ENCODE measurements around the gene WRAP73. TPM values are rescaled to one million over a fixed set of nuclear protein-coding genes. Genes with fewer than 3 reads are reported as not detected.

The WRAP73 gene
- total RNA-seq, 1 donor from 2014 or later, result 23.3 TPM

DNA sequence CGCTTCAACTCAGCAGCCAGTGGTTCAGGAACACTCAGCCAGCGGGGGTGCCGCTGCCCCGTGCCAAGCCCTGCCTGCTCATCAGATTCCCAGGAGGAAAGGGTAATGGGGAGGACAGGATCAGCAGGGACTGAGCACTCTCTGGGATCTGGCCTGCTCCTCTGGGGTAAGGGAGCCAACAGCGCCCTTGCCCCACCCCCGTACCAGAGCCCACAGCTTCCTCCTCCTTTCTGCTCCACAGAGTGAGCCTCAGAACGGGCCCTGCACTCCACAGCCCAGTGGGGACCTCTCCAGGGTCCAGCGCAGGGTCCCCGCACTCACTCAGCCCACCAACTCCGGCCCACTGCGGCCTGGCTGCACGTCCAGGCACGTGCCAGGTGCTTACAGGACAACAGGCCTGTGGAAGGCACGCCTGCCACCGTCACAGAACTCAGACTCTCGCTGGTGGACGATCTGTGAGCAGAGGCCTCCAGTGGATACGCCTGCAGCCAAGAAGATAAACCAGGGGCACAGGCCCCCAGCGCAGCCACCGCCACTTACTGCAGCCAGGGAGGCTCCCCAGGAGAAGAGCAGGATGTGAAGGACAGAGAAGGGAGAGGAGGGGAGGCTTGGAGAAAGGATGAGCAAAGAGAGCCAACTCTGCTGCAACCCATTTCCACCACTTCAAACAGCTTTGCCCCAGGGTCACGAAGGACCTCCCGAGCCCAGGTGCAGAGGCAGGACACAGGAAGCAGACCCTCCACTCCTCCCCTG lies 40.7 kb downstream of the WRAP73 start:
- peaks cover 5% of the 10 kb centered on the region for H3K27me3 ChIP-seq
- H3K27ac ChIP-seq, result no peak overlapping the region
- intact Hi-C loops (cut with DNase I), result no loop called here
- H3K4me1 ChIP-seq, result peaks cover 30% of the 10 kb centered on the region
- no peak overlapping the region for H3K4me3 ChIP-seq
- DNase-seq (ENCODE audit: extremely low spot score in 2 of 2), result no peak
- H3K9me3 ChIP-seq, result no peaks in the 10 kb centered on the region
- H3K36me3 ChIP-seq, result no peaks in the 10 kb centered on the region
- TF ChIP-seq POLR2AphosphoS5 (IDR thresholded peaks at IDR 0.05; ENCODE audit: insufficient read depth in 1 of 2, low read depth in 1 of 2), result no peak
- TF ChIP-seq POLR2A (IDR thresholded peaks at IDR 0.05), result no peak
- TF ChIP-seq, protein P1, sequence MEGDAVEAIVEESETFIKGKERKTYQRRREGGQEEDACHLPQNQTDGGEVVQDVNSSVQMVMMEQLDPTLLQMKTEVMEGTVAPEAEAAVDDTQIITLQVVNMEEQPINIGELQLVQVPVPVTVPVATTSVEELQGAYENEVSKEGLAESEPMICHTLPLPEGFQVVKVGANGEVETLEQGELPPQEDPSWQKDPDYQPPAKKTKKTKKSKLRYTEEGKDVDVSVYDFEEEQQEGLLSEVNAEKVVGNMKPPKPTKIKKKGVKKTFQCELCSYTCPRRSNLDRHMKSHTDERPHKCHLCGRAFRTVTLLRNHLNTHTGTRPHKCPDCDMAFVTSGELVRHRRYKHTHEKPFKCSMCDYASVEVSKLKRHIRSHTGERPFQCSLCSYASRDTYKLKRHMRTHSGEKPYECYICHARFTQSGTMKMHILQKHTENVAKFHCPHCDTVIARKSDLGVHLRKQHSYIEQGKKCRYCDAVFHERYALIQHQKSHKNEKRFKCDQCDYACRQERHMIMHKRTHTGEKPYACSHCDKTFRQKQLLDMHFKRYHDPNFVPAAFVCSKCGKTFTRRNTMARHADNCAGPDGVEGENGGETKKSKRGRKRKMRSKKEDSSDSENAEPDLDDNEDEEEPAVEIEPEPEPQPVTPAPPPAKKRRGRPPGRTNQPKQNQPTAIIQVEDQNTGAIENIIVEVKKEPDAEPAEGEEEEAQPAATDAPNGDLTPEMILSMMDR (IDR thresholded peaks at IDR 0.05), result no peak

DNA sequence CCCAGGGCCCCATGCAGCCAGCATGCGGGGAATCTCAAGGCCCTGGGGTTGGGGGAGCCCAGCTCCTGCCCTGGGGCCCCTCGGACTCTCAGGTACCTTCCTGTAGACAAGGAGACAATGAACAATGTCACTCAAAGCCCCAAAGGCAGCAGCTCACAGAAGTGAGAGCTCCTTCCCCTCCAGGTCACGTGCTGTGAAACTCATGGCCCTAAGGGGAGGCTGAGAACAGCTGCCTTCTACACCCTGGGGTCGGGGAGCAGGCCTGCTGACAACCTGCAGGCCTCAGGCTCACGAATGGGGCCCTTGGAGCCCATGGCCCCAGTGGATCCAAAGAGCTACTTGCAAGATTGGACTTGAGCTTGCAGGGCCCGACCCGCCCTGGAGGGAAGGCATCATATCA lies 41.7 kb downstream of the WRAP73 start:
- H3K9me3 ChIP-seq, result no peaks in the 10 kb centered on the region
- H3K27ac ChIP-seq, result no peak overlapping the region
- DNase-seq (ENCODE audit: extremely low spot score in 2 of 2), result no peak
- H3K27me3 ChIP-seq, result peaks cover 5% of the 10 kb centered on the region
- H3K36me3 ChIP-seq, result no peaks in the 10 kb centered on the region
- TF ChIP-seq POLR2AphosphoS5 (IDR thresholded peaks at IDR 0.05; ENCODE audit: insufficient read depth in 1 of 2, low read depth in 1 of 2), result no peak
- no peak for TF ChIP-seq POLR2A (IDR thresholded peaks at IDR 0.05)
- TF ChIP-seq, protein P1 (IDR thresholded peaks at IDR 0.05), result no peak
- H3K4me3 ChIP-seq, result no peak overlapping the region
- intact Hi-C loops (cut with DNase I), result no loop called here
- peaks cover 30% of the 10 kb centered on the region for H3K4me1 ChIP-seq

DNA sequence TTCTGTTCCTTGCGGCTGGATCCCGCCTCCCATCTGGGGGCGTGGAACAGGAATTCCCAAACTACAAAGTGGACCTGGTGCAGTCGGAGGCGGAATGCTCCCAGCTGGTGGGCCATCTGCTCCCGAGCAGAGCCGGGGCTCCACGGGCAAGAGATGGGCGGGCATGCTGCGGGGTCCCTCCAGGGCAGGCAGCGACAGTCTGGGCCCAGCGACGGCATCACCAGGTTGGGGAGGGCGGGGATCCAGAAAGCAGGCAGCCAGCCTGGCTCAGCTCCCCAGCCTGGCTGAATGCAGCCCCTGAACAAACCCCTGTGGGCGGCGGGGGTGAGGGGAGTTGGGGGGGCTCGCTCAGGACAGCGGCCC lies 42.2 kb downstream of the WRAP73 start:
- no peaks in the 10 kb centered on the region for H3K9me3 ChIP-seq
- no peaks in the 10 kb centered on the region for H3K36me3 ChIP-seq
- TF ChIP-seq POLR2A (IDR thresholded peaks at IDR 0.05), result no peak
- TF ChIP-seq POLR2AphosphoS5 (IDR thresholded peaks at IDR 0.05; ENCODE audit: insufficient read depth in 1 of 2, low read depth in 1 of 2), result no peak
- TF ChIP-seq, protein P1 (IDR thresholded peaks at IDR 0.05), result no peak
- H3K4me3 ChIP-seq, result no peak overlapping the region
- intact Hi-C loops (cut with DNase I), result no loop called here
- H3K27ac ChIP-seq, result no peak overlapping the region
- DNase-seq (ENCODE audit: extremely low spot score in 2 of 2), result no peak
- H3K4me1 ChIP-seq, result peaks cover 30% of the 10 kb centered on the region
- peaks cover 5% of the 10 kb centered on the region for H3K27me3 ChIP-seq

DNA sequence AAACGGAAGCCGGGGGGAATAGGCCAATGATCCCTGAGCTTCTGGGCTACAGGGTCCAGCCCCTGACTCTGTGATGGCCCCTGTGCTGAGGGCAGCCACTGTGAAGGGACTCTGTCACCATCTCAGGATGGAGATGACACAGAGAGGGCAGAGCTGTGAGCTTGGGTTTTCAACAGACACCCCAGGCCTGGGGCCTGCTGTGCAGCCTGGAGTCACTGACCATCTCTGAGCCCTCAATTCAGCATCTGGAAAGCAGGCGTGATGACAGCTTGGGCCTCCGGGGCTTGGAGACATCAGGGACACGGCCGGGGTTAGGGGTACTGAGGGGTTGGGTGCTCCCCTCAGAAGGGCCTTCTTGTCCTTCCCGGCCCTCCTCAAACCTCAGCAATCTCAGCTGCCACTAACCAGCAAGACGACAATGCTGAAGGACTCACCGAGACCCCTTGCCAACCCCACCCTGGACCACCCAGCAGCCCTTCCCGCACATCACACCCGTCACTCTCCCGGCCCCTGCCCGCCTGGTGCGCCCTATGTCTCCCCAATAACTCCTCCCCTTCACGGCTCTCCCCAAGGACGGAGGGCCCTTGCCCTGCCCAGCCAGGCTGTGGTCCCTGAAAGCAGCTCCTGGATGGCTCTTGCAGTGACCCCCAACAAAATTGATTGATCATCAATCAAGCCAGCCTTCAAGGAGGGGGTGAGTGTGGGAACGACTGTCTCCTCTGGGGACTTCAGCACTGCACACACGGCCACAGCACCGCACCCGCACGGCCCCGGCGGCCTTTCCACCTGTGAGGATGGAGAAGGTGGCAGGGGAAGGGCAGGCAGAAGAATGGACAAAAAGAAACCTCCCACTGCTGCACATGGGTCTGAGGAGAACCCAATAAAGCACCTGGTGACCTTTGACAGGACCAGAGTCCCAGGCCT lies 42.9 kb downstream of the WRAP73 start:
- Histone ChIP-seq H3K27ac (no peak overlapping the region), H3K4me3 (no peak overlapping the region), H3K9me3 (no peaks in the 10 kb centered on the region), H3K4me1 (peaks cover 30% of the 10 kb centered on the region), H3K36me3 (no peaks in the 10 kb centered on the region), H3K27me3 (peaks cover 5% of the 10 kb centered on the region)
- intact Hi-C loops (cut with DNase I), result no loop called here
- TF ChIP-seq, protein P1 (IDR thresholded peaks at IDR 0.05), result no peak
- TF ChIP-seq POLR2A (IDR thresholded peaks at IDR 0.05), result no peak
- TF ChIP-seq POLR2AphosphoS5 (IDR thresholded peaks at IDR 0.05; ENCODE audit: insufficient read depth in 1 of 2, low read depth in 1 of 2), result no peak
- no peak for DNase-seq (ENCODE audit: extremely low spot score in 2 of 2)
